ENCODE results near the gene TPM3.
A peak's percentile ranks its signal among the peaks of the same experiment; 100 is the strongest.
"Not testable (repeated sequence)": the region's sequence is repeated elsewhere in the genome, so short reads cannot be mapped to it uniquely, and the experiment has no call there.

TPM3 gene

GRCh38 chr1:154191990-154192461 is at the start of gene TPM3:
TSS of gene TPM3 (minus strand) at chr1:154192100. CDS start at chr1:154192018, 82 bp downstream.
- H3K36me3 Mint-ChIP-seq (ENCODE audit: low read depth), result no peaks in the 10 kb centered on the region
- peaks cover 22% of the 10 kb centered on the region for H3K27me3 Mint-ChIP-seq
- peaks cover 5% of the 10 kb centered on the region for H3K4me1 Mint-ChIP-seq (ENCODE audit: low read depth)
- no peak within 1 kb of the TSS for H3K4me3 Mint-ChIP-seq
- H3K27ac Mint-ChIP-seq, result no peak within 1 kb of the TSS
- no peaks in the 10 kb centered on the region for H3K9me3 Mint-ChIP-seq

GRCh38 chr1:154240294-154240833 is 48.5 kb upstream of the TPM3 start:
- H3K27me3 Mint-ChIP-seq, result no peaks in the 10 kb centered on the region
- H3K27ac Mint-ChIP-seq, result no peak overlapping the region
- no peaks in the 10 kb centered on the region for H3K9me3 Mint-ChIP-seq
- H3K4me1 Mint-ChIP-seq (ENCODE audit: low read depth), result peaks cover 35% of the 10 kb centered on the region
- peaks cover 96% of the 10 kb centered on the region for H3K36me3 Mint-ChIP-seq (ENCODE audit: low read depth)
- no peak overlapping the region for H3K4me3 Mint-ChIP-seq

- Mint-ChIP-seq H3K4me1 (ENCODE audit: low read depth) (peaks cover 35% of the 10 kb centered on the region), H3K27me3 (no peaks in the 10 kb centered on the region), H3K36me3 (ENCODE audit: low read depth) (peaks cover 97% of the 10 kb centered on the region), H3K4me3 (no peak overlapping the region), H3K27ac (peak overlapping the region; percentile 64), H3K9me3 (no peaks in the 10 kb centered on the region)
Measured at GRCh38 chr1:154239491-154239890, 47.6 kb upstream of the TPM3 start.

- H3K4me1 Mint-ChIP-seq (ENCODE audit: low read depth), result peaks cover 35% of the 10 kb centered on the region
- peaks cover 92% of the 10 kb centered on the region for H3K36me3 Mint-ChIP-seq (ENCODE audit: low read depth)
- H3K9me3 Mint-ChIP-seq, result no peaks in the 10 kb centered on the region
- peak overlapping the region; percentile 46 for H3K27ac Mint-ChIP-seq
- H3K4me3 Mint-ChIP-seq, result no peak overlapping the region
- H3K27me3 Mint-ChIP-seq, result no peaks in the 10 kb centered on the region
Measured at GRCh38 chr1:154237880-154238506, 46.1 kb upstream of the TPM3 start.

GRCh38 chr1:154237435-154237834 is 45.5 kb upstream of the TPM3 start:
- Mint-ChIP-seq H3K9me3 (no peaks in the 10 kb centered on the region), H3K4me1 (ENCODE audit: low read depth) (peaks cover 35% of the 10 kb centered on the region), H3K4me3 (no peak overlapping the region), H3K27ac (no peak overlapping the region), H3K36me3 (ENCODE audit: low read depth) (peaks cover 87% of the 10 kb centered on the region), H3K27me3 (no peaks in the 10 kb centered on the region)

GRCh38 chr1:154236855-154237254 is 45.0 kb upstream of the TPM3 start:
- H3K9me3 Mint-ChIP-seq, result no peaks in the 10 kb centered on the region
- H3K4me3 Mint-ChIP-seq, result no peak overlapping the region
- H3K36me3 Mint-ChIP-seq (ENCODE audit: low read depth), result peaks cover 87% of the 10 kb centered on the region
- no peaks in the 10 kb centered on the region for H3K27me3 Mint-ChIP-seq
- H3K4me1 Mint-ChIP-seq (ENCODE audit: low read depth), result peaks cover 35% of the 10 kb centered on the region
- no peak overlapping the region for H3K27ac Mint-ChIP-seq

GRCh38 chr1:154233127-154233526 is 41.2 kb upstream of the TPM3 start:
- H3K27ac Mint-ChIP-seq, result peak overlapping the region; percentile 71

GRCh38 chr1:154231112-154231511 is 39.2 kb upstream of the TPM3 start:
- peaks cover 83% of the 10 kb centered on the region for H3K36me3 Mint-ChIP-seq (ENCODE audit: low read depth)
- peak overlapping the region; percentile 34 for H3K27ac Mint-ChIP-seq
- H3K4me3 Mint-ChIP-seq, H3K9me3 Mint-ChIP-seq, H3K27me3 Mint-ChIP-seq: not testable (repeated sequence)
- peaks cover 12% of the 10 kb centered on the region for H3K4me1 Mint-ChIP-seq (ENCODE audit: low read depth)

More at GRCh38 chr1:154233127-154233526, 41.2 kb upstream of the TPM3 start:
- H3K4me1 Mint-ChIP-seq (ENCODE audit: low read depth); H3K27me3 Mint-ChIP-seq; H3K4me3 Mint-ChIP-seq; H3K9me3 Mint-ChIP-seq: not testable (repeated sequence)
- peaks cover 85% of the 10 kb centered on the region for H3K36me3 Mint-ChIP-seq (ENCODE audit: low read depth)

GRCh38 chr1:154225370-154225769 is 33.5 kb upstream of the TPM3 start:
- Mint-ChIP-seq H3K27me3 (no peaks in the 10 kb centered on the region), H3K9me3 (no peaks in the 10 kb centered on the region), H3K4me1 (ENCODE audit: low read depth) (peaks cover 59% of the 10 kb centered on the region), H3K4me3 (no peak overlapping the region), H3K27ac (peak overlapping the region; percentile 7), H3K36me3 (ENCODE audit: low read depth) (peaks cover 83% of the 10 kb centered on the region)

GRCh38 chr1:154223621-154224020 is 31.7 kb upstream of the TPM3 start:
- H3K4me1 Mint-ChIP-seq (ENCODE audit: low read depth), result peaks cover 70% of the 10 kb centered on the region
- peak overlapping the region; percentile 96 for H3K4me3 Mint-ChIP-seq
- no peaks in the 10 kb centered on the region for H3K27me3 Mint-ChIP-seq
- peak overlapping the region; percentile 99 for H3K27ac Mint-ChIP-seq
- no peaks in the 10 kb centered on the region for H3K9me3 Mint-ChIP-seq
- peaks cover 79% of the 10 kb centered on the region for H3K36me3 Mint-ChIP-seq (ENCODE audit: low read depth)

GRCh38 chr1:154222918-154223317 is 31.0 kb upstream of the TPM3 start:
- no peaks in the 10 kb centered on the region for H3K9me3 Mint-ChIP-seq
- H3K27ac Mint-ChIP-seq, result peak overlapping the region; percentile 99
- H3K4me1 Mint-ChIP-seq (ENCODE audit: low read depth), result peaks cover 77% of the 10 kb centered on the region
- H3K36me3 Mint-ChIP-seq (ENCODE audit: low read depth), result peaks cover 79% of the 10 kb centered on the region
- no peaks in the 10 kb centered on the region for H3K27me3 Mint-ChIP-seq
- peak overlapping the region; percentile 96 for H3K4me3 Mint-ChIP-seq

GRCh38 chr1:154222518-154222917 is 30.6 kb upstream of the TPM3 start:
- peak overlapping the region; percentile 96 for H3K4me3 Mint-ChIP-seq
- H3K4me1 Mint-ChIP-seq (ENCODE audit: low read depth), result peaks cover 79% of the 10 kb centered on the region
- peaks cover 79% of the 10 kb centered on the region for H3K36me3 Mint-ChIP-seq (ENCODE audit: low read depth)
- peak overlapping the region; percentile 99 for H3K27ac Mint-ChIP-seq
- no peaks in the 10 kb centered on the region for H3K27me3 Mint-ChIP-seq
- no peaks in the 10 kb centered on the region for H3K9me3 Mint-ChIP-seq

- H3K4me3 Mint-ChIP-seq, result peak overlapping the region; percentile 96
- H3K4me1 Mint-ChIP-seq (ENCODE audit: low read depth), result peaks cover 84% of the 10 kb centered on the region
- H3K27me3 Mint-ChIP-seq, result no peaks in the 10 kb centered on the region
- H3K27ac Mint-ChIP-seq, result peak overlapping the region; percentile 99
- peaks cover 75% of the 10 kb centered on the region for H3K36me3 Mint-ChIP-seq (ENCODE audit: low read depth)
- no peaks in the 10 kb centered on the region for H3K9me3 Mint-ChIP-seq
Measured at GRCh38 chr1:154221278-154222001, 29.5 kb upstream of the TPM3 start.

GRCh38 chr1:154220970-154221277 is 29.0 kb upstream of the TPM3 start:
- H3K27me3 Mint-ChIP-seq, result no peaks in the 10 kb centered on the region
- no peaks in the 10 kb centered on the region for H3K9me3 Mint-ChIP-seq
- peak overlapping the region; percentile 96 for H3K4me3 Mint-ChIP-seq
- H3K4me1 Mint-ChIP-seq (ENCODE audit: low read depth), result peaks cover 84% of the 10 kb centered on the region
- H3K27ac Mint-ChIP-seq, result peak overlapping the region; percentile 99
- peaks cover 74% of the 10 kb centered on the region for H3K36me3 Mint-ChIP-seq (ENCODE audit: low read depth)

Data from stimulated activated naive CD8-positive, alpha-beta T cell treated with anti-CD3 and anti-CD28 coated beads, Interleukin-15, Interleukin-2, amounts not matched to agents 100 ng/mL and 50 ng/mL, for 24 hours (primary cell).